CD4-positive, alpha-beta T cell treated with Interferon alpha-2 for 1 hour (primary cell): Measurements from ENCODE around the gene MMADHC.
A peak's percentile ranks its signal among the peaks of the same experiment; 100 is the strongest.

Experiments used
- DNase-seq, 2 donors: peaks; one replicate each; pipeline ENCODE4 v3.0.0-alpha.2; 2020 to 2022

The MMADHC gene

GRCh38 chr2:149587220-149587949 is at the start of gene MMADHC:
Gene MMADHC (minus strand): TSS chr2:149587775. CDS start chr2:149587097, 678 bp downstream.
- peak; percentile 95 for DNase-seq

- no peak for DNase-seq
Observed at GRCh38 chr2:149634103-149634502, 46.5 kb upstream of the MMADHC start.

- DNase-seq, result no peak
Observed at GRCh38 chr2:149630445-149630844, 42.9 kb upstream of the MMADHC start.

- no peak for DNase-seq
Observed at GRCh38 chr2:149629026-149629425, 41.5 kb upstream of the MMADHC start.

- no peak for DNase-seq
Observed at GRCh38 chr2:149627111-149627801, 39.7 kb upstream of the MMADHC start.

- DNase-seq, result no peak
Observed at GRCh38 chr2:149625671-149626070, 38.1 kb upstream of the MMADHC start.

GRCh38 chr2:149625271-149625670 is 37.7 kb upstream of the MMADHC start:
- no peak for DNase-seq

GRCh38 chr2:149622343-149622742 is 34.8 kb upstream of the MMADHC start:
- no peak for DNase-seq

- DNase-seq, result no peak
Observed at GRCh38 chr2:149617476-149617875, 29.9 kb upstream of the MMADHC start.

GRCh38 chr2:149616681-149617456 is 29.3 kb upstream of the MMADHC start:
- no peak for DNase-seq

- no peak for DNase-seq
Observed at GRCh38 chr2:149613704-149614103, 26.1 kb upstream of the MMADHC start.

- DNase-seq, result no peak
Observed at GRCh38 chr2:149612122-149612521, 24.5 kb upstream of the MMADHC start.

- DNase-seq, result no peak
Observed at GRCh38 chr2:149611100-149611820, 23.7 kb upstream of the MMADHC start.

GRCh38 chr2:149606251-149606811 is 18.8 kb upstream of the MMADHC start:
- no peak for DNase-seq

GRCh38 chr2:149603248-149603647 is 15.7 kb upstream of the MMADHC start:
- DNase-seq, result no peak

GRCh38 chr2:149601141-149601796 is 13.7 kb upstream of the MMADHC start:
- no peak for DNase-seq

- DNase-seq, result peak; percentile 56 to 80
Observed at GRCh38 chr2:149597668-149598326, 10.2 kb upstream of the MMADHC start.

GRCh38 chr2:149597050-149597667 is 9.6 kb upstream of the MMADHC start:
- DNase-seq, result no peak

- no peak for DNase-seq
Observed at GRCh38 chr2:149596471-149596870, 8.9 kb upstream of the MMADHC start.

GRCh38 chr2:149595056-149595963 is 7.7 kb upstream of the MMADHC start:
- DNase-seq, result no peak
